Measurements from ENCODE around the gene CFDP1.

DNA sequence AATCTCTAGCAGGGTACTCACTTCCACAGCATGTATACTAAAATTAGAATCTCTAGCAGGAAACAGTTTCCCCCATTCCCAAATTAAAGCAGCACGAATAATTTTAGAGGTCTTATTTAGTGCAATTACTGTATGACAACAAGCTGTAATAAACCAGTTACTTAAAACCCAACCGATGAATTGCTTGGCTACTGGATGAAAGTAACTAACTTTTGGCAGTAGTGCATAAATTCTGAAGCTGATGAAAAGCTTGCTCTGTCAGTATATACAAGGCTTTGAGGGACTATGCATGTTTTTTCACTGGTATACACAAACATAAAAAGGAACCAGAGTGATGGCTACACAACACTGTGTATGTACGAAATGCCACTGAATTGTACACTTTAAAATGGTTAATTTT is 89.4 kb downstream of the CFDP1 start:
- TF ChIP-seq, protein P1, sequence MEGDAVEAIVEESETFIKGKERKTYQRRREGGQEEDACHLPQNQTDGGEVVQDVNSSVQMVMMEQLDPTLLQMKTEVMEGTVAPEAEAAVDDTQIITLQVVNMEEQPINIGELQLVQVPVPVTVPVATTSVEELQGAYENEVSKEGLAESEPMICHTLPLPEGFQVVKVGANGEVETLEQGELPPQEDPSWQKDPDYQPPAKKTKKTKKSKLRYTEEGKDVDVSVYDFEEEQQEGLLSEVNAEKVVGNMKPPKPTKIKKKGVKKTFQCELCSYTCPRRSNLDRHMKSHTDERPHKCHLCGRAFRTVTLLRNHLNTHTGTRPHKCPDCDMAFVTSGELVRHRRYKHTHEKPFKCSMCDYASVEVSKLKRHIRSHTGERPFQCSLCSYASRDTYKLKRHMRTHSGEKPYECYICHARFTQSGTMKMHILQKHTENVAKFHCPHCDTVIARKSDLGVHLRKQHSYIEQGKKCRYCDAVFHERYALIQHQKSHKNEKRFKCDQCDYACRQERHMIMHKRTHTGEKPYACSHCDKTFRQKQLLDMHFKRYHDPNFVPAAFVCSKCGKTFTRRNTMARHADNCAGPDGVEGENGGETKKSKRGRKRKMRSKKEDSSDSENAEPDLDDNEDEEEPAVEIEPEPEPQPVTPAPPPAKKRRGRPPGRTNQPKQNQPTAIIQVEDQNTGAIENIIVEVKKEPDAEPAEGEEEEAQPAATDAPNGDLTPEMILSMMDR (IDR thresholded peaks at IDR 0.05), result no peak
- no peak for TF ChIP-seq EP300 (IDR thresholded peaks at IDR 0.05)
